GM18867 (cell line): ENCODE results near the gene CDK6.

Experiments used
- ATAC-seq: cut with Tn5 transposase; IDR thresholded peaks from one replicate; pipeline ENCODE4 v1.9.1; 2021; ENCODE audit warnings: mild to moderate bottlenecking, moderate library complexity; ENCODE audit not compliant: unreplicated experiment

Gene CDK6

DNA sequence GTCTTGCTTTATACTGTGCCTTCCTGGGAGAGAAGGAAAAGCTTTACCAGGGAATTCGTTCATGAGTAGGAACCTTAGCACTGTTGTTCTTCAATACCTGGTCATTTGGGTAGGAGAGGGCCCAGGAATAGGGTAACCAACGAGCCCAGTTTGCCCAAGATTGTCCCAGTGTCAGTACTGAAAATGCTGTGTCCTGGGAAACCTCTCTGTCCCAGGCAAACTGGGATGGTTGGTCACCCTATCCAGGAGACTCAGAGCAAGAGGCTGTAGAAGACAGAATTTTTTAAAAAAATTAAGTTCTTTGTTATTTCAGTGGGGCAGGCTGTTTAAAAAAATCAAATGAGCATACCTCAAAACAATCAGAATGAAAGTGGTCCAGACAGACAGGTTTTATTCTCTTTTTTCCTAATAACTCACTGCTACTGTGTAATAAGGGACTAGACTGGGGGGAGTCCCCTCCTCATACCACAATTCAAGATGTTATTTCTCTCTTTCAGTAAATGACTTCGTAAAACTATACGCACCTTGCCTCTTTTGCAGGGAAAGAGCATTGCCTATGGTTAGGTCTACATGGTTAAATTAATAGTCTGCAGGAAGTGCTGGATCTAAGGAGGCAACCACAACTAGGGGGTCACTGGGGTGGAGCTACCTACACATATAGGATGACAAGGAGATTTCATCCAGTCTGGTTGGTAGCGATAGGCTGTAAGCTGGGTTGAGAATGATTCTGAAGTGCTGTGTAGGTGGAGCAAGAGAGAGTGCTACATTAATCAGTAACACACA, 205.1 kb downstream of the CDK6 start:
- peak; percentile 68 for ATAC-seq

GRCh38 chr7:92629779-92630178, 206.6 kb downstream of the CDK6 start:
- ATAC-seq, result no peak

DNA sequence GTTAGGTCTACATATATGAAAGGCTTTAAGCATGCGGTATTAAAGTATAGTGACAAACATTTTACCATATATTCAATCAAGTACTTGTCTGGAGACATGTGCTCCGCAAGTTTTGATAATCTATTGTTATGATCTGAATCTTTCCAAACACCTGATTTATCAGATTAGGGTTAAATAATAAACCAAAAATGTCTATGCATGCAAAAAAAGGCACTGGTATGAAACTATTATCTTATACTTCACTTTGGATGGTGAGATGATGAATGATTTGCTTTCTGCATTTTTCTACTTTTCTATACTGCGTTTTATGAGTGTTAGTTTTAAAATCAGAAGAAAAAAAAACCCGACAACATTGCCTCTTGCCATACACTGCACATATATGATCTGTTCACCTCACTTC, 208.4 kb downstream of the CDK6 start:
- ATAC-seq, result no peak

DNA sequence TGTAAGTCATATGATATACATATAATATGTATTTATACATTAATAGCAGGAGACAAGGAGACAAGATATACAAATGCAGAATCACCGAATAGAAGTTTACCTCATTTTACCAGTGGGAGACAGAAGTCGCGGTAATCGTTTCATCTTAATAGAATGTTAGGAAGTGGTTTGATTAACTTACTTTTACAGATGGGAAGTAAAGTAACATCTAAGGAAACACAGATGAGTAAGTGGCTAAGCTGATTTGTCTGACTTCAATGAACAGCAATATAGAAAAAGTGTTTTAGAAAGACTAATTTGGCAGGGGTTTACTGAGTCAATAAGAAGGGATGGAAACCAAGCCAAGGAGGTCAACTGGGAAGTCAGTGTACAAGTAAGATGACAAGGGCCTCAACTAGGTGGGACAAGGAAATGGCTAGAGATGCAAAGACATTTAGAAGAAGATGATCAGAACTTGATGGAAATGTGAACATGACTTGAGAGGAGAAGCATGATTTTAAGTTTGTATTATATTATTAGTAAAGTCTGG, 210.0 kb downstream of the CDK6 start:
- no peak for ATAC-seq

GRCh38 chr7:92625617-92626016, 210.8 kb downstream of the CDK6 start:
- ATAC-seq, result no peak

DNA sequence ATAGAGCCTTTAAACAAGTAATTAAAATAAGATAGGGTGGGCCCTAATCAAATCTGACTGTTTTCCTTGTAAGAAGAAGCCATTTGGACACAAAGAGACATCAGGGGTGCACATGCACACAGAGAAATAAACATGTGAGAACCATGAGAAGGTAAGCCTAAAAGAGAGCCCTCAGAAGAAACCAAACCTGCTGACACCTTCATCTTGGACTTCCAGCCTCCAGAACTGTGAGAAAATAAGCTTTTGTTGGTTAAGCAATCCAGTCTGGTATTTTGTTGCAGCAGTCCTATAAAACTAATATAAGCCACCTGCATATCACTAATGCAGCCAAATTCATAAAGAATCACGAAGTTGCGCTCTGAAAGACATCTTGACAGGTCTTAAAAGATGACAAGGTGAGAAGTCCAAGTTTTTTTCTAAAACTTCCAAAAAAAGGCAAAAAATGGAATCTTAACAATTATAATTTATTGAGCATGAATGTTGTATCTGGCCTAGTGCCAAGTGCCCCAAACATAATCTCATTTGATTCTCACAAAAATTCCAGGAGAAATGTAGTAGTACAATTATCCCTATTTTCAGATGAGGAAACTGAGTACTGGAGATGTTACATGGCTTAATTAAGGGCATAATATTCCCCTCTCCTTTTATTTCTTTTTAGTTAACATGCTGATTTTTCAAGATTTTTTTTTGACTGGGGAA, 211.9 kb downstream of the CDK6 start:
- no peak for ATAC-seq

DNA sequence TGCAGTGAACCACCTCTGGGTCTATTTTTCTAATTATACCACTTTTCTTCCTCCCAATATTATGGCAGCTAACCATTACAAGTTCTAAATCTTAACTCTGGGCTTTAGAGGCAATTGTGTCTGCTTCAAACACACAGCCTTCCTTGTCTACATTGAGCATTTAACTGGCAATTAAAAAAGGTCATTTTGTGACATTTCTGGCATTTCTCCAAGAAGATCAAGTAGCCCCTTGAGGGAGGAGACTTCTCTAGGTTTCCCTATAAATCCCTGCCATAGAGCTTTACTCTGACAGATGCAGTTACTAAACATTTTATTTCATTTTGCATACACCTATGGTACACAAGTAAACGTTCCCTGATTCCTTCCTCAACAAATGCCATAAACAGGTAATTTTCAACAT, 212.8 kb downstream of the CDK6 start:
- no peak for ATAC-seq

DNA sequence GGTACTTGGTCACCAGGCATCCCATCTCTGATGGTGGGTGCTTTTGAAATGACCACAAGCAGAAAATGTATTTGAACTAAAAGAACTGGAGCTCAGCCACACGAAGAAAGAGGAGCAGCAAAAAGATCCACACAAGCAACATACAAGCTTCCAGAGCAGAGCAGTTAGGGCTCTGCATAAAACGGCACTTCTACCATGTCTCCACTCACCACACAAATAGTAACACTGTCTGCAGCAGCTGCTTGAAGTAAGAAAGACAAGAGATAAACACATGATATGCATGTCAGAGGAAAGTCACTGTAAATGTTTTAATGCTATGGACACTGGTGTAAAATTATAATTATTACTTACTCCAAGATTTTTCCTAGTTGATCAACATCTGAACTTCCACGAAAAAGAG, 213.7 kb downstream of the CDK6 start:
- peak; percentile 17 for ATAC-seq

GRCh38 chr7:92622030-92622429, 214.3 kb downstream of the CDK6 start:
- ATAC-seq, result peak; percentile 58

GRCh38 chr7:92621561-92622023, 214.8 kb downstream of the CDK6 start:
- peak; percentile 50 for ATAC-seq

- ATAC-seq, result peak; percentile 69
These were observed 215.3 kb downstream of the CDK6 start for GRCh38 chr7:92621026-92621540.

GRCh38 chr7:92615861-92616260, 220.5 kb downstream of the CDK6 start:
- no peak for ATAC-seq

GRCh38 chr7:92614660-92615174, 221.7 kb downstream of the CDK6 start:
- no peak for ATAC-seq

- no peak for ATAC-seq
These were observed 222.7 kb downstream of the CDK6 start for GRCh38 chr7:92613720-92614119.

DNA sequence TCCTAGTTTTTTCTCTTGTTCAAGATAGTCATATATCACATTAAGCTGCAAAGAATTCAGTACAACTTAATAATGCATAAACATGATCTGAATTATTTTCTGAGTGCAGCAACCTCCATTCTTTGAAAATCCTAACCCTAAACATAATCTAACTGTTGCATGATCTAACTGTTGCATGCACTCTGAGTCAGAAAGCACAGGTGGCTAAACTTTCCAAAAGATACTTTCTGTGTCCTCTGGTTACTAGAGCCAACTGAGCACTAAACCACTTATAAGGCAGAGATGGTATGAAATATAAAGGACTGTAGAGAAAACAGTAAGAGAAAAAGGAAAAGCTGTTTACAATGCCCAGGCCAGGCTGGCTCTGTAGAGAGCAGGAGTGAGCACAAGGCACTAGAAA, 223.2 kb downstream of the CDK6 start:
- ATAC-seq, result no peak

DNA sequence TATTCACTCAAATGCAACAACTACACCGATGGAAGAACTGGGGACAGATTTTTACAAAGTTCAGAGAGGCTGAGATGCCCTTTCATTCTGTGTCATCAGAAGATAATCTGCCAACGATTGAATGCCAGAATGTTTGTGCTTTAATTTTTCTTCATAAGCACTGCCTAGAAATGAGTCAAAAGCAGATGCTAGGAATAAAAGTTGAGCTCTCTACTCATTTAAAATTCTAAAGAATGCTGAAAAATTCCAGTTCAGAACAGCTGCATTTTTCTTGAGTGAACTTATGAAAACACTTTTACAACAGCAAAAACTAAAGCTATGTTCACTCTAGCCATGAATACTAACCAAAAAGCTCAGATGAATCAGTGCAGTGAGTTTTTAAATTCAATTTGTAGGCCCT, 223.9 kb downstream of the CDK6 start:
- ATAC-seq, result no peak

- ATAC-seq, result no peak
These were observed 224.6 kb downstream of the CDK6 start for GRCh38 chr7:92611735-92612134.

DNA sequence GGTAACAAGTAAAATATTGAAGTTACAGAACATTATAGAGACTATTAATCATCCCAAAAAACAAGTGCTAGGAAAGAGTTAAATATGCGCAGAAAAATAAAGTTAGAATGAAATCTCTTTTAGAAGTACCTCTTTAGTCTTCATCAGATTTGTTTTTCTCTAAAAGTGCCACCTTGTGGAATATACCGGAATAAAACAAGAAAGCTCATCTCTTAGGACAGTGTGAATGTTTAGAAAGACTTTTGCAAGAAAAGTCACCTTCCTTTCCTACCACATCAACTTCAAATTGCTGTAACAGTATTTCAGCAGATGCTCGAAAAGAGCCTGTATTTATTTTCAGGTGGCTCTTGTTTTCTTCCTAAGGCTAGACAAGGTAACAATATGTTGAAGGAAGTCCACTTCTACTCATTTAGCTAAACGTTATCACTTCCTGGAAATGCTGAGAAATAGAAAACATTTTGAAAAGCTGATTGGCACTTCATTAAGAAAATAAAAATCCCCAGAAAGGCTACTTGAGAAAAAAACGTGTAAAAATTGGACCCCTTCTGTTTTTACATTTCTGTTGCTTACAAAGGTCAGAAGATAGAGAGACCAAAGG, 226.4 kb downstream of the CDK6 start:
- no peak for ATAC-seq

DNA sequence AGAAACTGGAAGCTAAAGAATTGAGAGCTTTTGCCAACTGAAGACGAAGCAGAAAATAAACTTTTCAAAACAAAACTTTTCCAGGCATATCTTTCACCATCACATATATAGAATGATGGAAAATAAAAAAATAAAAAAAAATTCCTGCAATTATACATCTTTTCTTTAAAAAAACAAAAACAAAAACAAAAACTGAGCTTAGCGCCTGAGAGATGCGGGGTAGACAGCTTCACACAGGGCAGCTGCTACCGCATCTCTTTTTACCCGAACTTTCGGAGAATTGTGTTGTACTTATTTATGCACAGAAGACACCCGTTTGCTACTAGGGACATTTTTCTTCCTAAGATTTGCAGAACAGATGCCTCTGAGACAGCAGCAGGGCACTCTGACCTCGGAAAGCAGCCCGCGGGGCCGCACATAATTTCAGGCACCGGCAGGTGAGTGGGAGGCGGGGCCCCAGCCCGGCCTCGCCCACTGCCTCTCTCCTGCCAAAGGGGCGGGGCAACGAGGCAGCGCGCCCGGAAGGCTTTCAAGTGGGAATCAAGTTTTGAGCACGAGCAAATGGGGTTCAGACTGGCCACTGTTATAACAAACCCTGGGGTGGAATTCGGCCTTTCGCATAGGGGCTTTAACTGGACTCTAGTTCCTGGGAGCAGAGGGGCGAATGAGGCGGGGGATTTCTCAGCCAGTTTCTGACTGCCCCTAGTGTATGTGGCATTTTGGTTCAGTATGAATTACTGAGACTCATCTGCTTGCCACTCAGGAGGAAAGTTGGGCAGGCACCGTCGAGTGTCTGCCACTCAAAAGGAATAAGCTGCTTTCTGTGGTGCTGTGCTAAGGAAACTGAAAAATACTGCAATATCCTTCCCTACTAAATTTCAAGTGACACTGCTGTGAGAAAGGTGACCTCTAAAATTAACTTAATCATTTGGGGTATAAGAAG, 227.7 kb downstream of the CDK6 start:
- ATAC-seq, result no peak

DNA sequence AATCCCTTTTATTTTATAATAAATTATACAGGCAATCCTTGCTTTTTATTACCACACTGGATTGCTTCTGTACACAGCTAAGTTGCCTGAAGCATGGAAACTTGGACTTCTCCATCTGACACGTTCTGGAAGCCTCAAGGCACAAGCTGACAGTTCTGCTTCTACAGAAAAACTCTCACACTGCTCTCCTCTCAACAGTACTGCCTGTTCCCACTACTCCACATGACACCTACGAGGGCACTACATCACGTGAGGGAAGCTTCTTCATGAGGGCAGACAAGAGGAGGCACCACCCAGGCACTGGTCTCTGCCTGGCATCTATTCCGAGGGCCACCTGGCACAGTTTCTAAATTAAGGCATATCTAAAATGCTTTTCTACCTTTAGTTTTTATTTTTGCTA, 229.4 kb downstream of the CDK6 start:
- ATAC-seq, result no peak
